Measurements from ENCODE around the gene TTF2. TPM values are rescaled to one million over a fixed set of nuclear protein-coding genes. Genes with fewer than 3 reads are reported as not detected.

TTF2 gene
- total and polyA plus RNA-seq, 9 of the 15 experiments (the other 6 are each of a cell fraction or from before 2014, with no cell fraction given), result 9.4 to 71.1 (median 42.1) TPM

DNA sequence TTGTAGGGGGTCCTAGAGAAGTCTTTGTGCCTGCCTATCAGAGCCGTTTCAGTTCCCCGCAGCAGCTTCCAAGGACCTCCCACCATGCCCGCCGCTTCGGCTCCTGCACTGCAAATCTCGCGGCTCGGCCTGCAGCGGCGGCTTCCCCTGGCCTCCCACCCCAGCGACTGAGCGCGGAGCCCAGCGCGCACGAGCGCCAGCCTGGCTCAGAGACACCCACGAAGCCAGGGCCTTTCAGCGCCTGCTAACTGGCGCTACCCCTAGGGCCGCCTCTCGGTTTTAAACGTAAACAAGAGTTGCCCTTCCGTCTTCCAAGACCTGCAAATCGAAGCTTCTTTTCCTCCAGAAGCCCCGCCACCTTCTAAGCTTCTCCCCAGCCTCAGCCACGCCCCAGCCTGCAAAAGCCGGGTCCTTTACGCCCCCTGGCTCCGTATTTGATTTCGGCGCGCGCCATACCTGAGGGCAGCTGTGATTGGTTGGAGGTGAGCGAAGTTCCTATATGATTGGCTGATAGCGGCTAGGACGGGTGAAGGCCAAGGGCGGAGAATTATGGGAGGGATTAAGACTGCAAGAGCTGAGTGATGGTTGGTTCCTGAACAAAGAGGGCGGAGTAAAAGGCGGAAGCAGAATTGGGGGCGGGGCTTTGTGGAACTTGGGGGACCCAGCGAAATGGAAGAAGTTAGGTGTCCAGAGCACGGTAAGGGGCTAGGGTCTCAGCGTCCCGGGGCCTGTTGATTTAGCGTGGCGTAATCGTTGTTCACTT is at the start of gene TTF2 (continued):
- TF ChIP-seq, protein P1, sequence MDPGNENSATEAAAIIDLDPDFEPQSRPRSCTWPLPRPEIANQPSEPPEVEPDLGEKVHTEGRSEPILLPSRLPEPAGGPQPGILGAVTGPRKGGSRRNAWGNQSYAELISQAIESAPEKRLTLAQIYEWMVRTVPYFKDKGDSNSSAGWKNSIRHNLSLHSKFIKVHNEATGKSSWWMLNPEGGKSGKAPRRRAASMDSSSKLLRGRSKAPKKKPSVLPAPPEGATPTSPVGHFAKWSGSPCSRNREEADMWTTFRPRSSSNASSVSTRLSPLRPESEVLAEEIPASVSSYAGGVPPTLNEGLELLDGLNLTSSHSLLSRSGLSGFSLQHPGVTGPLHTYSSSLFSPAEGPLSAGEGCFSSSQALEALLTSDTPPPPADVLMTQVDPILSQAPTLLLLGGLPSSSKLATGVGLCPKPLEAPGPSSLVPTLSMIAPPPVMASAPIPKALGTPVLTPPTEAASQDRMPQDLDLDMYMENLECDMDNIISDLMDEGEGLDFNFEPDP (CRISPR knock-in tag; IDR thresholded peaks at IDR 0.05), result no peak
- TF ChIP-seq, protein P2, sequence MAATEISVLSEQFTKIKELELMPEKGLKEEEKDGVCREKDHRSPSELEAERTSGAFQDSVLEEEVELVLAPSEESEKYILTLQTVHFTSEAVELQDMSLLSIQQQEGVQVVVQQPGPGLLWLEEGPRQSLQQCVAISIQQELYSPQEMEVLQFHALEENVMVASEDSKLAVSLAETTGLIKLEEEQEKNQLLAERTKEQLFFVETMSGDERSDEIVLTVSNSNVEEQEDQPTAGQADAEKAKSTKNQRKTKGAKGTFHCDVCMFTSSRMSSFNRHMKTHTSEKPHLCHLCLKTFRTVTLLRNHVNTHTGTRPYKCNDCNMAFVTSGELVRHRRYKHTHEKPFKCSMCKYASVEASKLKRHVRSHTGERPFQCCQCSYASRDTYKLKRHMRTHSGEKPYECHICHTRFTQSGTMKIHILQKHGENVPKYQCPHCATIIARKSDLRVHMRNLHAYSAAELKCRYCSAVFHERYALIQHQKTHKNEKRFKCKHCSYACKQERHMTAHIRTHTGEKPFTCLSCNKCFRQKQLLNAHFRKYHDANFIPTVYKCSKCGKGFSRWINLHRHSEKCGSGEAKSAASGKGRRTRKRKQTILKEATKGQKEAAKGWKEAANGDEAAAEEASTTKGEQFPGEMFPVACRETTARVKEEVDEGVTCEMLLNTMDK (IDR thresholded peaks at IDR 0.05; ENCODE audit: borderline replicate concordance, insufficient read depth, low read depth, low read length, poor library complexity, severe bottlenecking), result peak; percentile 13
- TF ChIP-seq KDM5B (IDR thresholded peaks at IDR 0.05; ENCODE audit: insufficient replicate concordance, low read depth, low read length), result peak; percentile 87
- no peak for TF ChIP-seq MIER1 (IDR thresholded peaks at IDR 0.05; ENCODE audit: low read depth)
- 0 out of 2 replicates have a peak, but pooled peaks have one; percentile 5 for TF ChIP-seq CBFA2T3 (IDR thresholded peaks at IDR 0.05)
- TF ChIP-seq NCOA2 (IDR thresholded peaks at IDR 0.05; ENCODE audit: partially characterized antibody in 2 of 2), result no peak
- TF ChIP-seq ZFPM2 (CRISPR knock-in tag; IDR thresholded peaks at IDR 0.05), result no peak
- TF ChIP-seq RB1 (IDR thresholded peaks at IDR 0.05; ENCODE audit: low read depth), result peak; percentile 73; the same call in 1 of the 2 replicates
- TF ChIP-seq, protein P3, sequence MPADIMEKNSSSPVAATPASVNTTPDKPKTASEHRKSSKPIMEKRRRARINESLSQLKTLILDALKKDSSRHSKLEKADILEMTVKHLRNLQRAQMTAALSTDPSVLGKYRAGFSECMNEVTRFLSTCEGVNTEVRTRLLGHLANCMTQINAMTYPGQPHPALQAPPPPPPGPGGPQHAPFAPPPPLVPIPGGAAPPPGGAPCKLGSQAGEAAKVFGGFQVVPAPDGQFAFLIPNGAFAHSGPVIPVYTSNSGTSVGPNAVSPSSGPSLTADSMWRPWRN (IDR thresholded peaks at IDR 0.05; ENCODE audit: low read depth), result peak; percentile 71; the same call in 1 of the 2 replicates
- peak; percentile 68 for TF ChIP-seq EGR1 (conservative IDR thresholded peaks at IDR 0.05)
- TF ChIP-seq, protein P4, sequence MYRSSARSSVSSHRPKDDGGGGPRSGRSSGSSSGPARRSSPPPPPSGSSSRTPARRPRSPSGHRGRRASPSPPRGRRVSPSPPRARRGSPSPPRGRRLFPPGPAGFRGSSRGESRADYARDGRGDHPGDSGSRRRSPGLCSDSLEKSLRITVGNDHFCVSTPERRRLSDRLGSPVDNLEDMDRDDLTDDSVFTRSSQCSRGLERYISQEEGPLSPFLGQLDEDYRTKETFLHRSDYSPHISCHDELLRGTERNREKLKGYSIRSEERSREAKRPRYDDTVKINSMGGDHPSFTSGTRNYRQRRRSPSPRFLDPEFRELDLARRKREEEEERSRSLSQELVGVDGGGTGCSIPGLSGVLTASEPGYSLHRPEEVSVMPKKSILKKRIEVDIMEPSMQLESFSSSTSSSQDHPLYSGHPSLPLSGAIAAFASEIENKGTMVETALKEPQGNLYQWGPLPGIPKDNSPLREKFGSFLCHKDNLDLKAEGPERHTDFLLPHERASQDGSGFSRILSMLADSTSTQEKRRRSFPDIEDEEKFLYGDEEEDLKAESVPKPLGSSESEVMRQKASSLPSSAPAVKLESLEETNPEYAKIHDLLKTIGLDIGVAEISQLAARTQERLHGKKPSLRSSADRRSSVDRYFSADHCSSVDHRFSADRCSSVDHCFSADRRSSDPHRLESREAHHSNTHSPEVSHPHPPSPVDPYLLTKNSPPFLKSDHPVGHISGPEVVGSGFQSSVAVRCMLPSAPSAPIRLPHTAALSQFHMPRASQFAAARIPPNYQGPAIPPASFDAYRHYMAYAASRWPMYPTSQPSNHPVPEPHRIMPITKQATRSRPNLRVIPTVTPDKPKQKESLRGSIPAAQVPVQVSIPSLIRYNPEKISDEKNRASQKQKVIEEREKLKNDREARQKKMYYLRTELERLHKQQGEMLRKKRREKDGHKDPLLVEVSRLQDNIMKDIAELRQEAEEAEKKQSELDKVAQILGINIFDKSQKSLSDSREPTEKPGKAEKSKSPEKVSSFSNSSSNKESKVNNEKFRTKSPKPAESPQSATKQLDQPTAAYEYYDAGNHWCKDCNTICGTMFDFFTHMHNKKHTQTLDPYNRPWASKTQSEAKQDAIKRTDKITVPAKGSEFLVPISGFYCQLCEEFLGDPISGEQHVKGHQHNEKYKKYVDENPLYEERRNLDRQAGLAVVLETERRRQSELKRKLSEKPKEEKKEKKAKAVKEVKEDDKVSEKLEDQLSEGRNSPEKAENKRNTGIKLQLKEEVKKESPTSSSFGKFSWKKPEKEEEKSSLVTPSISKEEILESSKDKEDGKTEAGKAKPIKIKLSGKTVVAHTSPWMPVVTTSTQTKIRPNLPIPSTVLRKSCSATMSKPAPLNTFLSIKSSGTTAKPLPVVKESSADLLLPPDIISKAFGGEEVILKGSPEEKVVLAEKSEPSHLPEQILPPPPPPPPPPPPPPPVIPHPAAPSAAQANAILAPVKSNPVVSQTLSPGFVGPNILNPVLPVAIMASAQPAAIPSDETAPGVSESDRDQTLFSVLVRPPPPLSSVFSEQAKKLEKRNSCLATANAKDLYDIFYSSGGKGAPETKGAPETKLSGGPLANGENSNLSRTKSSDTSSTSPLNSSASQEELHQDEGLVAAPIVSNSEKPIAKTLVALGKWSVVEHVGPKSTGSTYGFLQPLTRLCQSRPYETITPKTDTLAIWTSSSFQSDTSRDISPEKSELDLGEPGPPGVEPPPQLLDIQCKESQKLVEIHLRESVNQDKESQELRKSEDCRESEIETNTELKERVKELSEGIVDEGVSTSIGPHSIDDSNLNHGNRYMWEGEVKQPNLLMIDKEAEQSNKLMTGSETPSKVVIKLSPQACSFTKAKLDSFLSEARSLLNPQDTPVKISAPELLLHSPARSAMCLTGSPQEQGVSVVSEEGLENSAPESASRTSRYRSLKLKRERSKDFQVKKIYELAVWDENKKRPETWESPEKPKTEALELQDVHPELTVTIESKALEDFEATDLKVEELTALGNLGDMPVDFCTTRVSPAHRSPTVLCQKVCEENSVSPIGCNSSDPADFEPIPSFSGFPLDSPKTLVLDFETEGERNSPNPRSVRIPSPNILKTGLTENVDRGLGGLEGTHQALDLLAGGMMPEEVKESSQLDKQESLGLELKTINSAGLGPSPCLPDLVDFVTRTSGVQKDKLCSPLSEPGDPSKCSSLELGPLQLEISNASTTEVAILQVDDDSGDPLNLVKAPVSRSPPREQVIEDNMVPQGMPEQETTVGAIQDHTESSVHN (IDR thresholded peaks at IDR 0.05; ENCODE audit: borderline replicate concordance in 1 of 2, low read depth in 1 of 2), result no peak
- TF ChIP-seq, protein P5, sequence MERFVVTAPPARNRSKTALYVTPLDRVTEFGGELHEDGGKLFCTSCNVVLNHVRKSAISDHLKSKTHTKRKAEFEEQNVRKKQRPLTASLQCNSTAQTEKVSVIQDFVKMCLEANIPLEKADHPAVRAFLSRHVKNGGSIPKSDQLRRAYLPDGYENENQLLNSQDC (CRISPR knock-in tag; IDR thresholded peaks at IDR 0.05), result 0 out of 2 replicates have a peak, but pooled peaks have one; percentile 60
- TF ChIP-seq DPF2 (IDR thresholded peaks at IDR 0.05), result no peak; the same call in 1 of the 2 replicates

All from K562 (cell line).